Left ventricle myocardium inferior (tissue), 1 donor: ENCODE results near the gene CNDP1. TPM values are rescaled to one million over a fixed set of nuclear protein-coding genes. Genes with fewer than 3 reads are reported as not detected.

Experiments
- DNase-seq: peaks from one replicate; pipeline ENCODE4 v3.0.0-alpha.2; 2020
- H3K27ac ChIP-seq: fragments of 200-600 bp; replicated peaks from 2 replicates; pipeline ENCODE4 v1.8.0; 2021
- H3K27me3 ChIP-seq: fragments of 200-600 bp; 2 replicates; pipeline ENCODE4 v1.8.0; 2021; ENCODE audit warnings: low read depth
- H3K36me3 ChIP-seq: fragments of 200-600 bp; 2 replicates; pipeline ENCODE4 v1.8.0; 2021
- H3K4me1 ChIP-seq: fragments of 200-600 bp; 2 replicates; pipeline ENCODE4 v1.8.0; 2021
- H3K4me3 ChIP-seq: fragments of 200-600 bp; 2 replicates; pipeline ENCODE4 v1.8.0; 2021; ENCODE audit warnings: mild to moderate bottlenecking, moderate library complexity
- H3K9me3 ChIP-seq: fragments of 200-600 bp; replicated peaks from 2 replicates; pipeline ENCODE4 v1.8.0; 2021
- CTCF ChIP-seq: fragments of 200-600 bp; IDR thresholded peaks from 2 replicates; pipeline ENCODE4 v1.8.0; 2021; ENCODE audit warnings: antibody characterized with exemption, mild to moderate bottlenecking, borderline replicate concordance
- intact Hi-C: fragments of 100-400 bp; cut with micrococcal nuclease; formaldehyde crosslinking; loops from one replicate; pipeline ENCODE4 v1.11.0; 2022
- total RNA-seq: library from RNA; stranded (reverse); fragmentation: NEBNext Ultra II Directional; extraction: Animal tissue kit (Norgen Biotek cat#: 25700); gene quantifications from one replicate; pipeline ENCODE4 v1.2.1, GENCODE V29; 2021
- donor health status: DM: no; HTN: yes; CAD: no; lungs with severe emphysema.

The CNDP1 gene
- total RNA-seq, 1 donor from 2014 or later = not detected

GRCh38 chr18:74608681-74609080 lies 74.4 kb downstream of the CNDP1 start:
- intact Hi-C loops = no loop called here
- no peak for DNase-seq
- H3K4me3 ChIP-seq = no peak overlapping the region

DNA sequence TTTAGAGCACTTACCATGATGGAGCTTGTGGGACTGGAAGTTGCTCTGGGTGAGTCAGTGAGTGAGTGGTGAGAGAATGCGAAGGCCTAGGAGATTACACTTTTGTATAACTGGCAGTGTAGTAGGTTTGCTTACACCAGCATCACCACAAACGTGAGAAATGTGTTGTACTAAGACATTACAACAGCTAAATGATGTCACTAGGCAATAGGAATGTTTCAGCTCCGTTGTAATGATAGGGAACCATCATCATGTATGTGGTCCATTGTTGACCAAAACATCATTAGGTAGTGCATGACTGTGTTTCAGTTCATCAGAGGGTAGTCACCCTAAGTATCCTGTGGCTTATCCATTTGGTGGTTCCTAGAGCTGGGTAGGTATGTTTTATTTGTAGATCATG lies 75.2 kb downstream of the CNDP1 start:
- no peak overlapping the region for H3K27ac ChIP-seq
- intact Hi-C loops = no loop called here
- DNase-seq = no peak

More at GRCh38 chr18:74608681-74609080, 74.4 kb downstream of the CNDP1 start:
- peaks cover 31% of the 10 kb centered on the region for H3K4me1 ChIP-seq
- H3K9me3 ChIP-seq = no peaks in the 10 kb centered on the region
- TF ChIP-seq CTCF = no peak
- no peaks in the 10 kb centered on the region for H3K36me3 ChIP-seq
- no peaks in the 10 kb centered on the region for H3K27me3 ChIP-seq
- H3K27ac ChIP-seq = no peak overlapping the region

DNA sequence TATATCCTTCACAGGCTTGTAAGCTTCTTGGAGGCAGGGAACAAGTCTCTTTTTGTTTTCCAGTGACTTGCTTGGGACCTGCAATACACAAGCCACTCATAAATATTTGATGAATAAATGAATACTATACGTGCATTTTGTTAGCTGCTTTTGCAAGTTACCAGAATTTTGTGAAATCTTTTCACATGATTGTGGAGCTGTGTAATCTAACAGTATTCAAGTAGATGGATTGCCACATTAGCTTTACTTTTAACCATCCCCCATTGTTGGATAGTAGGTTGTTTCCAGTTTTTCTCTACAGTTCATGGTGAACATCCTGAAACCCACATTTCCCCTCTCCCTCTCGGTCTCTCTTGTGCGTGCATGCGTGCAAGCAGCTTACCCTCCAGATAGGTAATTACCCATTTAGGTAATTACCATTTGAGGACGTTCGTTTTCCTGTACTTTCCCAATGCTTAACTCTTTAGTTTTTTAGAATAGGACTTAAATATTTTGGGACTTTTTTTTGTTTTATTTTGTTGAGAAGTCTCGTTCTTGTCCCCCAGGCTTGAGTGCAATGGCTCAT lies 75.8 kb downstream of the CNDP1 start:
- Histone ChIP-seq H3K27ac (peak overlapping the region; percentile 20), H3K9me3 (peaks cover 6% of the 10 kb centered on the region), H3K36me3 (no peaks in the 10 kb centered on the region), H3K4me3 (no peak overlapping the region), H3K27me3 (no peaks in the 10 kb centered on the region), H3K4me1 (peaks cover 17% of the 10 kb centered on the region)
- no peak for TF ChIP-seq CTCF
- intact Hi-C loops = no loop called here
- DNase-seq = no peak

More for the DNA sequence above, 75.2 kb downstream of the CNDP1 start:
- Histone ChIP-seq H3K9me3 (peaks cover under 1% of the 10 kb centered on the region), H3K4me3 (no peak overlapping the region), H3K36me3 (no peaks in the 10 kb centered on the region), H3K4me1 (peaks cover 23% of the 10 kb centered on the region), H3K27me3 (no peaks in the 10 kb centered on the region)
- no peak for TF ChIP-seq CTCF

DNA sequence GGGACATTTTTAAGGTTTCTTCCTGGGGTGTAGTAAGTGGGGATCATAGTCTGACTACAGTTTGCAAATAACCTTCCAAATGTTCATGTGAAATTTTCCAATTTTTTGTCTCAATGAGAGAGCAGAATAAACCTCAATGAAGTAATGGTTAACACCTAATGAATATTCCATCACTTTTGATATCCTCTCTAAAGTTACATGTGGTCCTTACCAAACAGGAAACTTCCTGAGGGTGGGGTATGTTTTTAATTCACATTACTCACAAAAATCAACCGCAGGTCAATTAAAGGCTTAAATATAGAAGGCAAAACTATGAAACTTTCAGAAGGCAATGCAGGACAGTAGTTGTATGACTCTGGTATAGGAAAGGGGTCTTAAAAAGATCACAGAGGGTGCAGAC lies 76.6 kb downstream of the CNDP1 start:
- no peak for DNase-seq
- intact Hi-C loops = no loop called here
- H3K4me1 ChIP-seq = peaks cover 14% of the 10 kb centered on the region
- H3K27ac ChIP-seq = peak overlapping the region; percentile 20
- TF ChIP-seq CTCF = no peak
- no peak overlapping the region for H3K4me3 ChIP-seq
- H3K36me3 ChIP-seq = no peaks in the 10 kb centered on the region
- peaks cover 8% of the 10 kb centered on the region for H3K9me3 ChIP-seq
- no peaks in the 10 kb centered on the region for H3K27me3 ChIP-seq

GRCh38 chr18:74611765-74612164 lies 77.5 kb downstream of the CNDP1 start:
- Histone ChIP-seq H3K27ac (no peak overlapping the region), H3K36me3 (no peaks in the 10 kb centered on the region), H3K4me1 (peaks cover 14% of the 10 kb centered on the region), H3K9me3 (peaks cover 8% of the 10 kb centered on the region), H3K4me3 (no peak overlapping the region), H3K27me3 (no peaks in the 10 kb centered on the region)
- TF ChIP-seq CTCF = no peak
- DNase-seq = no peak
- intact Hi-C loops = no loop called here
